ENCODE results near the gene TBL1XR1.
"Not testable (repeated sequence)": the region's sequence is repeated elsewhere in the genome, so short reads cannot be mapped to it uniquely, and the experiment has no call there.

TBL1XR1 gene

GRCh38 chr3:177206936-177207335 lies 9.7 kb upstream of the TBL1XR1 start:
- no peak for DNase-seq

DNA sequence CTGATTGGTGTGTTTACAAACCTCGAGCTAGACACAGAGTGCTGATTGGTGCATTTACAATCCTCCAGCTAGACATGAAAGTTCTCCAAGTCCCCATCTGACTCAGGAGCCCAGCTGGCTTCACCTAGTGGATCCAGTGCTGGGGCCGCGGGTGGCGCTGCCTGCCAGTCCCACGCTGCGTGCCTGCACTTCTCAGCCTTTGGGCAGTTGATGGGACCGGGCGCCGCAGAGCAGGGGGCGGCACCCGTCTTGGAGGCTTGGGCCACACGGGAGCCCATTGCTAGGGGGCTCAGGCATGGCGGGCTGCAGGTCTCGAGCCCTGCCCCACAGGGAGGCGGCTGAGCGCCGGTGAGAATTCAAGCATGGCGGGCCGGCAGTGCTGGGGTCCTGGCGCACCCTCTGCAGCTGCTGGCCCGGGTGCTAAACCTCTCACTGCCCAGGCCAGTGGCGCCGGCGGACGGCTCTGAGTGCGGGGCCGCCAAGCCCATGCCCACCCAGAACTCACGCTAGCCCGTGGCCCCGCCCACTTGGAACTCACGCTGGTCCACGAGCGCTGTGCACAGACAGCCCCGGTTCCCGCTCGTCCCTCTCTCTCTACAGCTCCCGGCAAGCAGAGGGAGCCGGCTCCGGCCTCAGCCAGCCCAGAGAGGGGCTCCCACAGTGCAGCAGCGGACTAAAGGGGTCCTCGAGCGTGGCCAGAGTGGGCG lies 6.6 kb upstream of the TBL1XR1 start:
- no peak for DNase-seq

DNA sequence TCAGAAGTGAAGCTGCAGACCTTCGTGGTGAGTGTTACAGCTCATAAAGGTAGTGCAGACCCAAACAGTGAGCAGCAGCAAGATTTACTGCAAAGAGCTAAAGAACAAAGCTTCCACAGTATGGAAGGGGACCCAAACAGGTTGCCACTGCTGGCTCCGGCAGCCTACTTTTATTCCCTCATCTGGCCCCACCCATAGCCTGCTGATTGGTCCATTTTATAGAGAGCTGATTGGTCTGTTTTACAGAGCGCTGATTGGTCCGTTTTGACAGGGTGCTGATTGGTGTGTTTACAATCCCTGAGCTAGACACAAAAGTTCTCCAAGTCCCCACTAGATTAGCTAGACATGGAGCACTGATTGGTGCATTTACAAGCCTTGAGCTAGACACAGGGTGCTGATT lies 5.7 kb upstream of the TBL1XR1 start:
- not testable (repeated sequence) for DNase-seq

DNA sequence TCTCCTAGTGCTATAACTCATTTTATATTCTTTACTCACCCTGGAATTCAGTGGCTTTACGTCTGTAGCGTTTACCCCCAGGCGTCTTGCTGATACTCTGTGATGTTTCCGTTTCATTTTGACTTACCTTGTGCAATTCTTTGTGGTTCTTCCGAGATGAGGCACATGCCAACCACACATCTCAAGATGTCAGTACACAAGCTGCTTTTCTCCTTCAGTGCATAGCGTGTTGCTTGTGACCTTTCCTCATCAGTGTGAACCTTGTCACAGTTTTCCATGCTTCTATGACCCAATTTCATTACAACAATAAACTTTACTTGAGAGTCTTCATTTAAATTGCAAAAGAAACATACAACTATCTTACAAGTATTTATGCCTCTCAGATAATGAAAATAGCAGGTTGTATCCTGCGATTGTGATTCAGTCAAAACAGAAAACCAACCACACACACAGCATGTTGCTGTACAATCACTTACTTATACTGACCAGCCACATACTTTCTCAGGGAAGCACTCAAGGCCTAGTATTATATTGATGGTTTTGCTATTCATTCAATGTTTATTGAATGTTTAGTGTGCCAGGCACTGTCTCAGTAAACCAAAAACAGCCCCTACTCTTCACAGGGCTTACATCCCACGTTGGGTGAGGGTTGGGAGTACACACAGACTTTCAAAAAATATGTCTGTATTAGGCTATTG lies 4.6 kb upstream of the TBL1XR1 start:
- DNase-seq: no peak

- DNase-seq: no peak
Measured at GRCh38 chr3:177199206-177199760, 2.0 kb upstream of the TBL1XR1 start.

GRCh38 chr3:177197727-177198460 lies 612 bp upstream of the TBL1XR1 start:
- no peak for DNase-seq

DNA sequence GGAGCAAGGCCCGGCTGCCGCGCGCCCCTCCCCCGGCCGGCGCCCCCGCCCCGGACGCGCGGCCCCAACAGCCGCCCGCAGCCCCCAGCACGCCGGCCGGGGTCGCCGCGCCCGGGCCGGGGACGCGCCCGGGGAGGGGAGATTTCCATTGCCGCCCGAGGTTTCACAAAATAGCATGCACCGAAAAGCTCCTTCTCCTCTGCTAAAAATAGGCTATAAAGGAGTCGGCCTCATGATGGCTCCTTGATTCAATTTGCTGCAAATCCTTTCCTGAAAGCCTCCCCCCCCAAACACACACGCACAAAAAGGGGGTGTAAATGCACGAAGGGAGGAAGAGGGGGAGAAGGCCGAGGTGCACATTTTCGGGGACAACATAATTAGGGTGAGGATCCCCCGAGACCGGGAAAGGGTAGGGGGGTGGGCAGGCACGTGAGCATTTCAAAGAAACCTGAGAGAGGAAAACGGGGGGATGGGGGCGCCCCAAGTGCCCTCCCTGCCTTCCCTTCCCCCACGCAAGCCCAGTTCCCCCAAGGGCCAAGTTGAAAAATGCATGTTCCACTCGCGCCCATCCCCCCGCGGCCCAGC lies 734 bp downstream of the TBL1XR1 start:
- DNase-seq: no peak

DNA sequence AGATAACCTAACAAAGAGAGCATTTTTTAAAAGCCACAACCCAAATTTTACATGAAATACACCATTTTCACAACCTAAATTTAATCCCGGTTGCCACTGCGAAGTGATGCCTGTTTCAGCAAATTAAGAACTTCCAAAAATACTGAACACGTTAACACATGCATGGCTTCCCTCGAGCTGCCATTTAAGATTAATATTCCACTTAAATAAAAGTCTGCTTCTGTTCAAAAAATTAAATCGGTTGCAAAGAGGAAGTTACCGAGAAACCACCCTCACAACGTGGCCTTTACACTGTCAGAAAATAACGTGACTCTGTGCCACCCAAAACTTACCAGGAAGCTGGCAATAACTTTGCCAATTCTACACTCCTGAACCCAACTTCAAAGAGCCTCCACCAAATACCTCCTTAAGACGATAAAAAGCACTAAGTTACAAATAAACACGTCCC lies 1.2 kb downstream of the TBL1XR1 start:
- DNase-seq: no peak

GRCh38 chr3:177195242-177195991 lies 1.9 kb downstream of the TBL1XR1 start:
- DNase-seq: no peak

- DNase-seq: no peak
Measured at GRCh38 chr3:177194299-177194698, 3.0 kb downstream of the TBL1XR1 start.

DNA sequence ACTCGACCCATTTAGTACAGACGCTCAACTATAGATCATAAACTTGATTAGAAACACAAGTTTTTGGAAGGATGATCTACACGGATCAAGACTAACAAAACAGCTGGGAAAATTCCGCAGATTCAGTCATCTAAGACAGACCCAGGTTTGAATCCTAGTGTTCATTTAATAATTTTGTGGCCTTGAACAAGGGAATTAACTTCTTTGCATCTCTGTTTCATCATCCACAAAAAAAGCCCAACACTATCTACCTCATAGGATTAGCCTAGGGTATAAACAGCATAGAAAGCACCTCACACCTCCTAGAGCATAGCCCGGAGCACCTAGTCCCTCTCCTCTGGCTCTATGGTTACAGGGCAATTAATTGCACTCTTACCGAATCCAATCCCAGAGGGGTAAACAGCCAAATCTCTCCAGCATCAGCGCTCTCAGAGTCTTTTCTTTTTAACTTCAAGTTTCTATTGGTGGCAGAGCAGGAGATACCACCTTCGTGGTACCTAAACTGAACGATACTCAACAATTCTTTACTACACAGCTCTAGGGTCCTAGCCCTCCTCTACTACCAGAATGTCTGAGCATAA lies 3.5 kb downstream of the TBL1XR1 start:
- no peak for DNase-seq

- DNase-seq: not testable (repeated sequence)
Measured at GRCh38 chr3:177193275-177193674, 4.0 kb downstream of the TBL1XR1 start.

GRCh38 chr3:177190756-177191681 lies 6.3 kb downstream of the TBL1XR1 start:
- no peak for DNase-seq

DNA sequence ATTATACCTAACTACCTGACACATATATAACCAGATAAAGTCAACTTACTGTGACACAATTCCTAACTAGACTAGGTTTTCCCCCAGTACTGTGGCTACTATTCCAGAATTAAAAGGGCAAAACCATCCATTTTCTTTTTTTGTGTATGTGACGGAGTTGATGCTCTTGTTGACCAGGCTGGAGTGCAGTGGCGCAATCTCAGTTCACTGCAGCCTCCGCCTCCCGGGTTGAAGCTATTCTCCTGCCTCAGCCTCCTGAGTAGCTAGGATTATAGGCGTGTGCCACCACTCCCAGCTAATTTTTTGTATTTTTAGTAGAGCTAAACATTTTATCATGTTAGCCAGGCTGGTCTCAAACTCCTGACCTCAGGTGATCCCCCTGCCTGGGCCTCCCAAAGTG lies 7.1 kb downstream of the TBL1XR1 start:
- DNase-seq: not testable (repeated sequence)

DNA sequence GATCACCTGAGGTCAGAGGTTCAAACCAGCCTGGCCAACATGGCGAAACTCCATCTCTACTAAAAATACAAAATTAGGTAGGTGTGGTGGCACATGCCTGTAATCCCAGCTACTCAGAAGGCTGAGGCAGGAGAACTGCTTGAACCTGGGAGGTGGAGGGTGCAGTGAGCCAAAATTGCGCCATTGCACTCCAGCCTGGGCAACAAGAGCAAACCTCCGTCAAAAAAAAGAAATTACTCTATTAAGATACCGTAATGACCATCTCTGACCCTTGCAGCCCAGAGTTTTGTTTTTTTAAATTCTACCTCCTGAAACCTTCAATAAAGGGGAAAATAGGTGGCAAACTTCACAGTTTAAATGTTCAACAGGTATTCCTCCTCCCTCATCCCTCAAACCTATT lies 9.0 kb downstream of the TBL1XR1 start:
- DNase-seq: not testable (repeated sequence)

- DNase-seq: no peak
Measured at GRCh38 chr3:177186306-177186705, 11.0 kb downstream of the TBL1XR1 start.

DNA sequence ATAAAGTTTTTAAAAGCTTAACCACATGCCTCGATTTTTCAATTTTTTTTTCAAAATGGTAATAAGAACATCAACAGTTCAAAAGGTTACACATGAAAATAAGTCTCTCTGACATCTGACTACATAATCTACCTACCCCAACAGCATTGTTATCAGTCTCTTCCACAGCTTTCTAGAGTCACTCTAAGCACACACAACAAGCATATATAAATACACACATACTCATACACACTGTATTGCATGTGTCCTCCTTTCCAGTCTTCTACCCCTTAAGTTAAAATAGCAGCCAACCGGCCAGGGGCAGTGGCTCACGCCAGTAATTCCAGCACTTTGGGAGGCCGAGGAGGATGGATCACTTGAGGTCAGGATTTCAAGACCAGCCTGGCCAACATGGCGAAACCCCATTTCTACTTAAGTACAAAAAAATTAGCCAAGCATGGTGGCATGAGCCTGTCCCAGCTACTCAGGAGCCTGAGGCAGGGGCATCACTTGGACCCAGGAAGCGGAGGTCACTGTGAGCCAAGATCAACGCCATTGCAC lies 12.2 kb downstream of the TBL1XR1 start:
- no peak for DNase-seq

GRCh38 chr3:177184602-177185001 lies 12.7 kb downstream of the TBL1XR1 start:
- DNase-seq: not testable (repeated sequence)

DNA sequence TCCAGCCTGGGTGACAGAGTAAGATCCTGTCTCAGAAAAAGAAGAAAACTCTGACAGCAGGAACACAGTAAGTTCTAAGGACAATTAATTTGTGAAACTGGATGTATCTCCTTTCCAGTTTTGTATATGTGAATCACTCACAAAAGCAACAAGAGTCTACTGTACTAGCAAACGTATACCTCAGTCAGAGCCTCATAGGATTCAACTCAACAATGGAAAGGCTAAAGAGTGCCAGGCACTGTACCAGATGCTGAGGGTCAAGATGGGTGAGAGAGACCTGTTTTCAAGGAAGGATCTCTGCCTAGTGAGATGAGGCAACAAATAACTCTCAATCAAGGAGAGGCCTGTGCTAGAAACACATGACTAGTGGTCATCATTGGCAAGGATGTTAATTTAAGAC lies 14.9 kb downstream of the TBL1XR1 start:
- no peak for DNase-seq

DNA sequence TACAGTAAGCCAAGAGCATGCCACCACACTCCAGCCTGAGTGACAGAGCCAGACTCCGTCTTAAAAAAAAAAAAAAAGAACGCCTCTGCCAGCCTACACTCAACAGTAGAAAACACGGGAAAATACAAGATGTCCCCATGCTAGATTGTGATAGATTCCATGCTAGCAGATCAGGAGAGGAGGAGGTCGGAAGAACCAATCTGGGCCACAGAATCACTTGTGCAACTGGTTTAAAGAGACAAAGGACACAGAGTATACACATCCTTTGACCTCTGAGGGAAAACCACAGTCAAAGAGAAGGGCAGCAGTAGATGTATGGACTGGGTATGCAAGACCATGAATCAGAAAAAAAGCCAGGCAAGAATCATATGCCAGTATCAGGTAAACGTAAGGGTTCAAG lies 15.9 kb downstream of the TBL1XR1 start:
- DNase-seq: no peak

- DNase-seq: no peak
Measured at GRCh38 chr3:177180506-177180905, 16.8 kb downstream of the TBL1XR1 start.

Measured in NCI-H446 treated with DMSO at 0.1 percent for 48 hours (cell line).